GM23338 (cell line): ENCODE measurements around the gene BAD. TPM values are rescaled to one million over a fixed set of nuclear protein-coding genes. Genes with fewer than 3 reads are reported as not detected.

Experiments
- ATAC-seq: fragments of 200-7000 bp; cut with Tn5 transposase; 3 replicates; pipeline ENCODE4 v1.9.1; 2020
- DNase-seq: peaks from one replicate; pipeline ENCODE4 v3.0.0-alpha.2; 2015; ENCODE audit warnings: low spot score
- H2AFZ ChIP-seq: fragments of 200-600 bp; sonication (generic); 2 replicates; pipeline ENCODE4 v1.8.0; 2016; ENCODE audit warnings: antibody characterized with exemption, mild to moderate bottlenecking, moderate library complexity
- H3F3A ChIP-seq: fragments of 200-600 bp; sonication (generic); replicated peaks from 2 replicates; pipeline ENCODE4 v1.8.0; 2017; ENCODE audit warnings: antibody characterized with exemption, mixed run types, low read depth
- H3K27ac ChIP-seq: fragments of 200-600 bp; sonication (generic); 2 replicates; pipeline ENCODE4 v1.6.1; 2016; ENCODE audit warnings: low read depth
- H3K27me3 ChIP-seq: fragments of 200-600 bp; sonication (generic); 2 replicates; pipeline ENCODE4 v1.8.0; 2016; ENCODE audit warnings: mild to moderate bottlenecking, mixed run types, moderate library complexity; ENCODE audit not compliant: insufficient read depth
- H3K36me3 ChIP-seq: fragments of 200-600 bp; sonication (generic); 2 replicates; pipeline ENCODE4 v1.8.0; 2016; ENCODE audit warnings: mild to moderate bottlenecking; ENCODE audit not compliant: insufficient read depth
- H3K4me1 ChIP-seq: fragments of 200-600 bp; sonication (generic); 2 replicates; pipeline ENCODE4 v1.8.0; 2016; ENCODE audit warnings: mild to moderate bottlenecking, moderate library complexity; ENCODE audit not compliant: insufficient read depth
- H3K4me2 ChIP-seq: fragments of 200-600 bp; sonication (generic); 2 replicates; pipeline ENCODE4 v1.7.1; 2017; ENCODE audit warnings: mixed run types
- H3K4me3 ChIP-seq: fragments of 200-600 bp; sonication (generic); 2 replicates; pipeline ENCODE4 v1.6.1; 2016; ENCODE audit warnings: mixed run types
- H3K79me2 ChIP-seq: fragments of 200-600 bp; sonication (generic); replicated peaks from 2 replicates; pipeline ENCODE4 v1.8.0; 2017; ENCODE audit warnings: mild to moderate bottlenecking; ENCODE audit not compliant: insufficient read depth
- H3K9me2 ChIP-seq: fragments of 200-600 bp; sonication (generic); 2 replicates; pipeline ENCODE4 v1.8.0; 2017; ENCODE audit not compliant: insufficient read depth
- H4K20me1 ChIP-seq: fragments of 200-600 bp; sonication (generic); replicated peaks from 2 replicates; pipeline ENCODE4 v1.8.0; 2017; ENCODE audit warnings: mild to moderate bottlenecking; ENCODE audit not compliant: insufficient read depth
- H3K27ac Mint-ChIP-seq: 2 replicates; pipeline ENCODE4 v1.8.0; 2020; ENCODE audit warnings: inconsistent platforms, mild to moderate bottlenecking, moderate library complexity, mixed read lengths
- H3K27me3 Mint-ChIP-seq: 3 replicates; pipeline ENCODE4 v1.8.0; 2022; ENCODE audit warnings: low read depth, mild to moderate bottlenecking, moderate library complexity, mixed read lengths, inconsistent platforms; ENCODE audit not compliant: insufficient read depth, poor library complexity
- H3K36me3 Mint-ChIP-seq: 3 replicates; pipeline ENCODE4 v1.8.0; 2021; ENCODE audit warnings: low read depth, mild to moderate bottlenecking, inconsistent platforms, moderate library complexity, mixed read lengths
- H3K4me1 Mint-ChIP-seq: 3 replicates; pipeline ENCODE4 v1.8.0; 2020; ENCODE audit warnings: mild to moderate bottlenecking, inconsistent platforms, mixed read lengths
- H3K4me3 Mint-ChIP-seq: 3 replicates; pipeline ENCODE4 v1.8.0; 2021; ENCODE audit warnings: moderate library complexity, mild to moderate bottlenecking, inconsistent platforms, mixed read lengths
- H3K9me3 Mint-ChIP-seq: 3 replicates; pipeline ENCODE4 v1.8.0; 2020; ENCODE audit warnings: moderate library complexity, mild to moderate bottlenecking, inconsistent platforms, mixed read lengths
- EZH2 ChIP-seq: fragments of 200-600 bp; sonication (generic); IDR thresholded peaks from one replicate; pipeline ENCODE4 v1.8.0; 2017; ENCODE audit warnings: antibody characterized with exemption, mild to moderate bottlenecking, low read depth; ENCODE audit not compliant: unreplicated experiment
- polyA plus RNA-seq: library from polyadenylated mRNA; unstranded; fragments of >200 nt; fragmentation: Nextera tagmentation; extraction: Ambion mirVana; gene quantifications from 2 replicates; pipeline ENCODE4 v1.2.1, GENCODE V29; 2016
- total RNA-seq: library from RNA; depleted of rRNA; stranded (reverse); fragments of >200 nt; shearing (Covaris generic); gene quantifications from 2 replicates; pipeline ENCODE4 v1.2.3, GENCODE V29; 2014
- TF ChIP-seq, protein P1 (sequence below): fragments of 250-450 bp; sonication (Bioruptor Pico); IDR thresholded peaks from 2 replicates; pipeline ENCODE4 v1.5.0; 2020; ENCODE audit warnings: mild to moderate bottlenecking, moderate library complexity

The BAD gene
- total and polyA plus RNA-seq, 2 experiments from 2014 or later: 46.3 to 46.4 TPM

- TF ChIP-seq, protein P1, sequence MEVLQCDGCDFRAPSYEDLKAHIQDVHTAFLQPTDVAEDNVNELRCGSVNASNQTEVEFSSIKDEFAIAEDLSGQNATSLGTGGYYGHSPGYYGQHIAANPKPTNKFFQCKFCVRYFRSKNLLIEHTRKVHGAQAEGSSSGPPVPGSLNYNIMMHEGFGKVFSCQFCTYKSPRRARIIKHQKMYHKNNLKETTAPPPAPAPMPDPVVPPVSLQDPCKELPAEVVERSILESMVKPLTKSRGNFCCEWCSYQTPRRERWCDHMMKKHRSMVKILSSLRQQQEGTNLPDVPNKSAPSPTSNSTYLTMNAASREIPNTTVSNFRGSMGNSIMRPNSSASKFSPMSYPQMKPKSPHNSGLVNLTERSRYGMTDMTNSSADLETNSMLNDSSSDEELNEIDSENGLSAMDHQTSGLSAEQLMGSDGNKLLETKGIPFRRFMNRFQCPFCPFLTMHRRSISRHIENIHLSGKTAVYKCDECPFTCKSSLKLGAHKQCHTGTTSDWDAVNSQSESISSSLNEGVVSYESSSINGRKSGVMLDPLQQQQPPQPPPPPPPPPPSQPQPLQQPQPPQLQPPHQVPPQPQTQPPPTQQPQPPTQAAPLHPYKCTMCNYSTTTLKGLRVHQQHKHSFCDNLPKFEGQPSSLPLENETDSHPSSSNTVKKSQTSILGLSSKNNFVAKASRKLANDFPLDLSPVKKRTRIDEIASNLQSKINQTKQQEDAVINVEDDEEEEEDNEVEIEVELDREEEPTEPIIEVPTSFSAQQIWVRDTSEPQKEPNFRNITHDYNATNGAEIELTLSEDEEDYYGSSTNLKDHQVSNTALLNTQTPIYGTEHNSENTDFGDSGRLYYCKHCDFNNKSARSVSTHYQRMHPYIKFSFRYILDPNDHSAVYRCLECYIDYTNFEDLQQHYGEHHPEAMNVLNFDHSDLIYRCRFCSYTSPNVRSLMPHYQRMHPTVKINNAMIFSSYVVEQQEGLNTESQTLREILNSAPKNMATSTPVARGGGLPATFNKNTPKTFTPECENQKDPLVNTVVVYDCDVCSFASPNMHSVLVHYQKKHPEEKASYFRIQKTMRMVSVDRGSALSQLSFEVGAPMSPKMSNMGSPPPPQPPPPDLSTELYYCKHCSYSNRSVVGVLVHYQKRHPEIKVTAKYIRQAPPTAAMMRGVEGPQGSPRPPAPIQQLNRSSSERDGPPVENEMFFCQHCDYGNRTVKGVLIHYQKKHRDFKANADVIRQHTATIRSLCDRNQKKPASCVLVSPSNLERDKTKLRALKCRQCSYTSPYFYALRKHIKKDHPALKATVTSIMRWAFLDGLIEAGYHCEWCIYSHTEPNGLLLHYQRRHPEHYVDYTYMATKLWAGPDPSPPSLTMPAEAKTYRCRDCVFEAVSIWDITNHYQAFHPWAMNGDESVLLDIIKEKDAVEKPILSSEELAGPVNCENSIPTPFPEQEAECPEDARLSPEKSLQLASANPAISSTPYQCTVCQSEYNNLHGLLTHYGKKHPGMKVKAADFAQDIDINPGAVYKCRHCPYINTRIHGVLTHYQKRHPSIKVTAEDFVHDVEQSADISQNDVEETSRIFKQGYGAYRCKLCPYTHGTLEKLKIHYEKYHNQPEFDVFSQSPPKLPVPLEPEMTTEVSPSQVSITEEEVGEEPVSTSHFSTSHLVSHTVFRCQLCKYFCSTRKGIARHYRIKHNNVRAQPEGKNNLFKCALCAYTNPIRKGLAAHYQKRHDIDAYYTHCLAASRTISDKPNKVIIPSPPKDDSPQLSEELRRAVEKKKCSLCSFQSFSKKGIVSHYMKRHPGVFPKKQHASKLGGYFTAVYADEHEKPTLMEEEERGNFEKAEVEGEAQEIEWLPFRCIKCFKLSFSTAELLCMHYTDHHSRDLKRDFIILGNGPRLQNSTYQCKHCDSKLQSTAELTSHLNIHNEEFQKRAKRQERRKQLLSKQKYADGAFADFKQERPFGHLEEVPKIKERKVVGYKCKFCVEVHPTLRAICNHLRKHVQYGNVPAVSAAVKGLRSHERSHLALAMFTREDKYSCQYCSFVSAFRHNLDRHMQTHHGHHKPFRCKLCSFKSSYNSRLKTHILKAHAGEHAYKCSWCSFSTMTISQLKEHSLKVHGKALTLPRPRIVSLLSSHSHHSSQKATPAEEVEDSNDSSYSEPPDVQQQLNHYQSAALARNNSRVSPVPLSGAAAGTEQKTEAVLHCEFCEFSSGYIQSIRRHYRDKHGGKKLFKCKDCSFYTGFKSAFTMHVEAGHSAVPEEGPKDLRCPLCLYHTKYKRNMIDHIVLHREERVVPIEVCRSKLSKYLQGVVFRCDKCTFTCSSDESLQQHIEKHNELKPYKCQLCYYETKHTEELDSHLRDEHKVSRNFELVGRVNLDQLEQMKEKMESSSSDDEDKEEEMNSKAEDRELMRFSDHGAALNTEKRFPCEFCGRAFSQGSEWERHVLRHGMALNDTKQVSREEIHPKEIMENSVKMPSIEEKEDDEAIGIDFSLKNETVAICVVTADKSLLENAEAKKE (CRISPR knock-in tag): no peak
Measured at GRCh38 chr11:64268025-64268892, 16.2 kb downstream of the BAD start (continued).

DNA sequence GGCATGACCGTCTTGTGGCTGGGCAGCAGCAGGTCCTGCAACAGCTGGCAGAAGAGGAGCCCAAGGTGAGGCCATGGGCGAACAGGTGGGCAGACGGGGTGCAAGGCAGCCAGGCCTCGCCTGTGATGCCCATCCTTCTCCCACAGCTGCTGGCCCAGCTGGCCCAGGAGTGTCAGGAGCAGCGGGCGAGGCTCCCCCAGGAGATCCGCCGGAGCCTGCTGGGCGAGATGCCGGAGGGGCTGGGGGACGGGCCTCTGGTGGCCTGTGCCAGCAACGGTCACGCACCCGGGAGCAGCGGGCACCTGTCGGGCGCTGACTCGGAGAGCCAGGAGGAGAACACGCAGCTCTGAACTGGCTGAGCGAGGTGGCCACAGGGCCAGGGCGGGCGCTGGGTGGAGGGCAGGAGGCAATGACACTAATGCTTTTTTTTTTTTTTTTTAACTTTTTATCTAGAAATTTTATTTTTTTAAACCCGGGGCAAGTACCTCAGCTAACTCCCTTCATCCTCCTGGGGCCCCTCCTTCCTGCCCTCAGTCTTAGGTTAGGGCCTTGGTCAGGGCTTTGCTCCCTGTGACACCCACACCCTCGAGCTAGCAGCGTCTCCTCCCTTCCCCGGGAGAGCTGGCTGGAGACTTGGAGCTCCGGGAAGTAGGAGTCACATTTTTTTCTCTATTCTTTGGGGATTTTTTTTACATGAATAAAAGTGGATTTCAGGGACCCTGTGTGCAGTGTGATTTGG lies 17.1 kb downstream of the BAD start:
- Histone ChIP-seq H3K27ac (no peak overlapping the region), H3K9me2 (no peaks in the 10 kb centered on the region), H2AFZ (no peak overlapping the region), H3K79me2 (no peaks in the 10 kb centered on the region), H4K20me1 (no peaks in the 10 kb centered on the region), H3K4me2 (no peak overlapping the region), H3K4me1 (peaks cover 11% of the 10 kb centered on the region; the same call in 1 of the 2 replicates), H3F3A (peaks cover 30% of the 10 kb centered on the region), H3K27me3 (no peaks in the 10 kb centered on the region), H3K4me3 (no peak overlapping the region), H3K36me3 (no peaks in the 10 kb centered on the region; the same call in 1 of the 2 replicates)
- ATAC-seq: no peak
- Mint-ChIP-seq H3K36me3 (peaks cover 45% of the 10 kb centered on the region), H3K4me1 (peaks cover 25% of the 10 kb centered on the region), H3K9me3 (peaks cover 3% of the 10 kb centered on the region; the same call in 2 of the 3 replicates), H3K4me3 (no peak overlapping the region; the same call in 2 of the 3 replicates), H3K27me3 (peaks cover 24% of the 10 kb centered on the region), H3K27ac (no peak overlapping the region)
- no peak for TF ChIP-seq EZH2
- TF ChIP-seq, protein P1 (CRISPR knock-in tag): no peak
- no peak for DNase-seq
